ENCODE results near the gene SERPINA10.

DNA sequence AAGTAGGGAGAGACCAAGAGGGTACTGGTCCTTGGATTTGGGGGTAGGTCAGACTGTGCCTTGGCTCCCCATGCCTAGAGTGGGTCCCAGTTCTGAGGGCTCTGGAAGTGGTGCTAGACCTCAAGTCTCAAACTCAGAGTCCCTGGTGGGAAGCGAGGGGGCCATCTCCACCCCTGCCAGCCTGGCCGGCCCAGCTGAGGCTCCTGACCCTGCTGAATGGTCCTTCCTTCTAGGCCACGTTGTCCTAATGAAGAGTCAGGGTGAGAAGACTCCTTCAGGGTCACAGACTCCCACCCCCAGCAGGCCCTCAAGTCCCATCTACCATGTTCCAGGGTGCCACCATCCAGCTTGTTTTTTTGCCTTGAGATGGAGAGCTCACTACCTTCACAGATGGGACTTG lies 17.2 kb upstream of the SERPINA10 start:
- TF ChIP-seq, protein P1, sequence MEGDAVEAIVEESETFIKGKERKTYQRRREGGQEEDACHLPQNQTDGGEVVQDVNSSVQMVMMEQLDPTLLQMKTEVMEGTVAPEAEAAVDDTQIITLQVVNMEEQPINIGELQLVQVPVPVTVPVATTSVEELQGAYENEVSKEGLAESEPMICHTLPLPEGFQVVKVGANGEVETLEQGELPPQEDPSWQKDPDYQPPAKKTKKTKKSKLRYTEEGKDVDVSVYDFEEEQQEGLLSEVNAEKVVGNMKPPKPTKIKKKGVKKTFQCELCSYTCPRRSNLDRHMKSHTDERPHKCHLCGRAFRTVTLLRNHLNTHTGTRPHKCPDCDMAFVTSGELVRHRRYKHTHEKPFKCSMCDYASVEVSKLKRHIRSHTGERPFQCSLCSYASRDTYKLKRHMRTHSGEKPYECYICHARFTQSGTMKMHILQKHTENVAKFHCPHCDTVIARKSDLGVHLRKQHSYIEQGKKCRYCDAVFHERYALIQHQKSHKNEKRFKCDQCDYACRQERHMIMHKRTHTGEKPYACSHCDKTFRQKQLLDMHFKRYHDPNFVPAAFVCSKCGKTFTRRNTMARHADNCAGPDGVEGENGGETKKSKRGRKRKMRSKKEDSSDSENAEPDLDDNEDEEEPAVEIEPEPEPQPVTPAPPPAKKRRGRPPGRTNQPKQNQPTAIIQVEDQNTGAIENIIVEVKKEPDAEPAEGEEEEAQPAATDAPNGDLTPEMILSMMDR (conservative IDR thresholded peaks at IDR 0.05) = no peak
- no peak for TF ChIP-seq ZFX (IDR thresholded peaks at IDR 0.05)

Data from C4-2B (cell line).